ENCODE data around the gene SH3PXD2A.

DNA sequence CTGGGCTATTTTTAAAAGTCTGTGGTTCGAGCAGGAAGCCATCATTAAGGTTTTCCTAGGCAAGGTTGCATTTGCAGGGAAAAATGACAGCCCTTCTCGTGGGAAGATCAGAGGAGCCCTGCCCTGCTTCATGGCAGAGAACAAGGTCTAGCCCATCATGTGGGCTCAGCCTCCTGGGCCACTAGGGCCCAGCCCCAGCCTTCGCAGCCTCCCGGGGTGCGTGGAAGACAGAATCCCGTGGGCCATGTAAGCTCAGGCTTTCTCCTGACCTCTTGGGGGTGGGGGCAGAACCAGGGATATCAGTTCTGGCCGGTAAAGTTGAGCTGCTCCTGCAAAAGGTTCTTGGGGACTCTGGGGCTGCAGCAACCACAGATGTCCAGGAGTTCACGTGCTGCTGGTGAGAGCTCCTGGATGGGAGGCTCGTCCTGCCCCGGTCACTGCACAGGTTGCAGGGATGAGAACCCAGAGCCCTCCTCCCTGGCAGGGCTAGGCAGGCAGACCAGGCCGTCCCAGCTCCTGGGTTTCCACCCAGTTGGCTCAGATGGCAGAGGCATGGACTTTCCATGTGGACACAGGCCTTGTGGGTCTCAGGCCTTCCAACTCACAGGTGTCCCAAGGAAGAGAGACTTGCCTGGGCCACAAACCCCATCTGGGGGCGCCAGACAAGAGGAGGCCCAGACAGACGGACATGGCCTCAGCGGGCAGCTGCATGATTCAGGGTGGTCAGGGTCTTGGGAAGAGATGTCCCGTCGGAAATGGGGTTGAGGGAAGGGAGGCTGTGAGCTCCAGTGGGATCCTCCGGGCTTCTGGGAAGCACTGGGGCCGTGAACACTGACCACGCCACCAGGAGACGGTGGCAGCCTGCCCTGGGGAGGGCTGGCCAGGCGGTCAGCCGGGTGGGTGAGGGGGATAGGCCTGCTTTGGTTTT is 235.7 kb downstream of the SH3PXD2A start:
- no peak for TF ChIP-seq POLR2A (IDR thresholded peaks at IDR 0.05)
- TF ChIP-seq, protein P1, sequence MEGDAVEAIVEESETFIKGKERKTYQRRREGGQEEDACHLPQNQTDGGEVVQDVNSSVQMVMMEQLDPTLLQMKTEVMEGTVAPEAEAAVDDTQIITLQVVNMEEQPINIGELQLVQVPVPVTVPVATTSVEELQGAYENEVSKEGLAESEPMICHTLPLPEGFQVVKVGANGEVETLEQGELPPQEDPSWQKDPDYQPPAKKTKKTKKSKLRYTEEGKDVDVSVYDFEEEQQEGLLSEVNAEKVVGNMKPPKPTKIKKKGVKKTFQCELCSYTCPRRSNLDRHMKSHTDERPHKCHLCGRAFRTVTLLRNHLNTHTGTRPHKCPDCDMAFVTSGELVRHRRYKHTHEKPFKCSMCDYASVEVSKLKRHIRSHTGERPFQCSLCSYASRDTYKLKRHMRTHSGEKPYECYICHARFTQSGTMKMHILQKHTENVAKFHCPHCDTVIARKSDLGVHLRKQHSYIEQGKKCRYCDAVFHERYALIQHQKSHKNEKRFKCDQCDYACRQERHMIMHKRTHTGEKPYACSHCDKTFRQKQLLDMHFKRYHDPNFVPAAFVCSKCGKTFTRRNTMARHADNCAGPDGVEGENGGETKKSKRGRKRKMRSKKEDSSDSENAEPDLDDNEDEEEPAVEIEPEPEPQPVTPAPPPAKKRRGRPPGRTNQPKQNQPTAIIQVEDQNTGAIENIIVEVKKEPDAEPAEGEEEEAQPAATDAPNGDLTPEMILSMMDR (IDR thresholded peaks at IDR 0.05), result no peak
